HEK293 (cell line): ENCODE measurements around the gene SLC1A2.
A peak's percentile ranks its signal among the peaks of the same experiment; 100 is the strongest.

ENCODE experiments used
- CTCF ChIA-PET: fragments of 350-600 bp; formaldehyde crosslinking; extraction: SDS; loops from one replicate; lab custom pipeline; 2021; ENCODE audit warnings: antibody characterized with exemption; lab: Yijun Ruan, JAX
- POLR2A ChIA-PET: fragments of 300-600 bp; formaldehyde crosslinking; extraction: SDS; loops from one replicate; lab custom pipeline; 2020; ENCODE audit warnings: antibody characterized with exemption, inconsistent platforms; lab: Yijun Ruan, JAX
- H3K27ac ChIP-seq: fragments of 200-500 bp; sonication (Bioruptor generic); 2 replicates; pipeline ENCODE4 v1.5.1; 2014; ENCODE audit warnings: low read depth, low read length, control low read depth, inconsistent platforms; ENCODE audit errors: extremely low read depth
- H3K36me3 ChIP-seq, 2 experiments: fragments of 200-500 bp in 1 of 2; sonication (Bioruptor generic) in 1 of 2; 1 replicate in 1 of 2; 2 replicates in 1 of 2; pipeline ENCODE4 v1.5.1; 2014 to 2017; ENCODE audit warnings: inconsistent platforms in 2 of 2, low read length in 2 of 2; ENCODE audit not compliant: control insufficient read depth in 2 of 2, insufficient read depth in 1 of 2
- H3K4me1 ChIP-seq: fragments of 200-500 bp; sonication (Bioruptor generic); 2 replicates; pipeline ENCODE4 v1.5.1; 2014; ENCODE audit warnings: mild to moderate bottlenecking, low read length, inconsistent platforms; ENCODE audit not compliant: control insufficient read depth, insufficient read depth
- H3K4me3 ChIP-seq: 2 replicates; pipeline ENCODE4 v1.5.1; 2011; ENCODE audit warnings: low read depth, mild to moderate bottlenecking, control low read depth, low read length, moderate library complexity
- H3K9me3 ChIP-seq: fragments of 200-500 bp; sonication (Bioruptor generic); 2 replicates; pipeline ENCODE4 v1.5.1; 2014; ENCODE audit warnings: low read depth, low read length, inconsistent platforms; ENCODE audit not compliant: control insufficient read depth, insufficient read depth
- HOXC10 ChIP-seq: sonication (generic); formaldehyde crosslinking; IDR thresholded peaks from 2 replicates; pipeline ENCODE4 v1.8.1; 2023; ENCODE audit warnings: mild to moderate bottlenecking, missing genetic modification reagents
- KLF16 ChIP-seq: fragments of 450-650 bp; formaldehyde crosslinking; IDR thresholded peaks from 2 replicates; pipeline ENCODE4 v1.5.1; 2017; ENCODE audit warnings: missing biosample characterization, missing genetic modification characterization
- MYNN ChIP-seq: fragments of 450-650 bp; formaldehyde crosslinking; IDR thresholded peaks from 2 replicates; pipeline ENCODE4 v1.5.1; 2016; ENCODE audit warnings: missing biosample characterization, missing genetic modification characterization, borderline replicate concordance
- YY2 ChIP-seq: fragments of 450-650 bp; formaldehyde crosslinking; IDR thresholded peaks from 2 replicates; pipeline ENCODE4 v1.5.1; 2016; ENCODE audit warnings: missing biosample characterization, missing genetic modification characterization
- ZIC2 ChIP-seq: fragments of 450-650 bp; formaldehyde crosslinking; IDR thresholded peaks from 2 replicates; pipeline ENCODE4 v1.5.1; 2016; ENCODE audit warnings: missing biosample characterization, missing genetic modification characterization
- ZNF114 ChIP-seq: fragments of 450-650 bp; formaldehyde crosslinking; IDR thresholded peaks from 2 replicates; pipeline ENCODE4 v1.5.0; 2017; ENCODE audit warnings: missing biosample characterization, missing genetic modification characterization
- ZNF175 ChIP-seq: fragments of 450-650 bp; formaldehyde crosslinking; IDR thresholded peaks from 2 replicates; pipeline ENCODE4 v1.5.1; 2016; ENCODE audit warnings: missing biosample characterization, missing genetic modification characterization
- ZNF19 ChIP-seq: fragments of 450-650 bp; formaldehyde crosslinking; IDR thresholded peaks from 2 replicates; pipeline ENCODE4; 2016; ENCODE audit warnings: missing biosample characterization, missing genetic modification characterization, low read depth
- ZNF2 ChIP-seq: fragments of 450-650 bp; formaldehyde crosslinking; IDR thresholded peaks from 2 replicates; pipeline ENCODE4 v1.5.1; 2016; ENCODE audit warnings: missing biosample characterization, missing genetic modification characterization
- ZNF302 ChIP-seq: fragments of 450-650 bp; formaldehyde crosslinking; IDR thresholded peaks from 2 replicates; pipeline ENCODE4 v1.5.1; 2016; ENCODE audit warnings: missing biosample characterization, missing genetic modification characterization, low read depth
- ZNF350 ChIP-seq: fragments of 450-650 bp; formaldehyde crosslinking; IDR thresholded peaks from 2 replicates; pipeline ENCODE4 v1.5.0; 2017; ENCODE audit warnings: missing biosample characterization, mild to moderate bottlenecking, missing genetic modification characterization
- ZNF473 ChIP-seq: fragments of 450-650 bp; formaldehyde crosslinking; IDR thresholded peaks from 2 replicates; pipeline ENCODE4 v1.5.1; 2017; ENCODE audit warnings: missing biosample characterization, missing genetic modification characterization
- ZNF600 ChIP-seq: fragments of 450-650 bp; formaldehyde crosslinking; IDR thresholded peaks from 2 replicates; pipeline ENCODE4 v1.5.1; 2016; ENCODE audit warnings: missing biosample characterization, missing genetic modification characterization
- TF ChIP-seq, protein P1 (sequence below): fragments of 450-650 bp; formaldehyde crosslinking; IDR thresholded peaks from 2 replicates; pipeline ENCODE4; 2016; ENCODE audit warnings: missing biosample characterization, missing genetic modification characterization
- TF ChIP-seq, protein P2 (sequence below): fragments of 450-650 bp; formaldehyde crosslinking; IDR thresholded peaks from 2 replicates; pipeline ENCODE4 v1.5.1; 2016; ENCODE audit warnings: missing biosample characterization, missing genetic modification characterization, low read depth
- TF ChIP-seq, protein P3 (sequence below): fragments of 450-650 bp; formaldehyde crosslinking; IDR thresholded peaks from 2 replicates; pipeline ENCODE4 v1.5.1; 2016; ENCODE audit warnings: missing biosample characterization, missing genetic modification characterization
- TF ChIP-seq, protein P4 (sequence below): fragments of 450-650 bp; IDR thresholded peaks from 2 replicates; pipeline ENCODE4 v1.5.1; 2018; ENCODE audit warnings: missing biosample characterization, missing genetic modification characterization

The SLC1A2 gene

DNA sequence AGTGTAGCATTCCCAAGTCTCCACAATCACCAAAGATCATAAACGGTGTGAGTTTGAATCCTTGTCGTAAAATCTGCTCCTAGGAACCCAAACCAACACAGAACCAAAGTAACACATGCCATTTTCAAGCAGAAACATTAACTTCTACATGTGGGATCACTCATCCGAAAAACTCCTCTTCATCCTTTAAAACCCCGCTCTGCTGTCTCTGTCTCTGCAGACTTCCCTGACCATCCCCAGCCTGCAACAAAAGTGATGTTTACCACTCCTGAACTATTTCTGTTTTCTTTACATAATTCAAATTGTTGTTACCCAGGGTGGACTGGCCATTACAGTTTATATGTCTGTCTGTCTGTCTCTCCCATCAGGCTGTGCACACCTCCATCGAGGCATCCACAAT lies 54.0 kb downstream of the SLC1A2 start (continued):
- TF ChIP-seq, protein P1, sequence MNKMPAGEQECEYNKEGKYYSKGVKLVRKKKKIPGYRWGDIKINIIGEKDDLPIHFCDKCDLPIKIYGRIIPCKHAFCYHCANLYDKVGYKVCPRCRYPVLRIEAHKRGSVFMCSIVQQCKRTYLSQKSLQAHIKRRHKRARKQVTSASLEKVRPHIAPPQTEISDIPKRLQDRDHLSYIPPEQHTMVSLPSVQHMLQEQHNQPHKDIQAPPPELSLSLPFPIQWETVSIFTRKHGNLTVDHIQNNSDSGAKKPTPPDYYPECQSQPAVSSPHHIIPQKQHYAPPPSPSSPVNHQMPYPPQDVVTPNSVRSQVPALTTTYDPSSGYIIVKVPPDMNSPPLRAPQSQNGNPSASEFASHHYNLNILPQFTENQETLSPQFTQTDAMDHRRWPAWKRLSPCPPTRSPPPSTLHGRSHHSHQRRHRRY (tag by site-specific recombination): no peak

DNA sequence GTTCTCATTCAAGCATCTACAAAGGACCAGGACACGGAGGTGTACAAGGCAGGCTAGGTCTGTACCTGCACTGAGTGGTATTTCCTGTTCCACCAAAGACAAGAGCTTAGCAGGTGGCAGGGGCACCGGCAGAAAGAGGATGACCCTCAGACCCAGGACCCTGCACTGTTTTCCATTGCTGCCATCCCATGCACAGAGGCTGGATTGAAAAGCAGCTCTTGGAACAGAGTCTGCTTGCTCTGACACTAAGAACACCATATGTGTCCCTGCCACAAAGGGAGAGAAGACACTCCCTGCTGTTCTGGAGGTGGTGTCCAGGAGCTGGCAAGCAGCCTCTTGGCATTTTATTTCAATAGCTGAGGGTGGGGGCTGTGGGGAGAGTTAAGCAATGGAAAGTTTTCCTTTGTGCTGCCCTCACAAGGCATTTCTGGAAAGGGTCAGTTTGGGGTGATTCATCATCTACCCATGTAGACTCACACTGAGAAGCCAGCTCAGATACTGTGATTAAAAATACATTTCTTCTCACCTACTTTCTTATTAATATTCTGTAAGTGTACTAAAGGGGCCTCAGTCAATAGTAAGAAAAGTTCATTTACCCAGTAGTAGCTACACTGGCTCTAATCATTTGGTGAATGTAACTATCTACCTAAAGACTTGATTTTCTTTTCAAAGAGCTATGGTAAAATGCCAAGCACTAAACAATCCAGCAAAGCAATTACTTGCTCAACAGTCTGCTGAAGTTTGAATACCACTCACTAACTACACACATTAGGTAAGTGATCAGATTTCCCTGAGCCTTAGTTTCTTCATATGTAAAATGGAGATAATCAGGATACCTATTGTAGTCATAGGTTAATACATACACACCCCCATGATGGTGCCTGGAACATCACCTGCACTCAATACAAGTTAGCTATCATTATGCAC lies 55.2 kb downstream of the SLC1A2 start:
- POLR2A ChIA-PET: no interaction called here
- CTCF ChIA-PET: interaction anchor here (0.6 kb wide), 1 partner anchor 496 kb away, joined by 3 read pairs; no protein-coding TSS in a partner anchor
- Histone ChIP-seq H3K4me3 (no peak overlapping the region), H3K9me3 (no peaks in the 10 kb centered on the region), H3K4me1 (0 out of 2 replicates have a peak, but pooled peaks cover 2% of the 10 kb centered on the region), H3K36me3 (no peaks in the 10 kb centered on the region), H3K27ac (no peak overlapping the region)
- TF ChIP-seq, protein P2, sequence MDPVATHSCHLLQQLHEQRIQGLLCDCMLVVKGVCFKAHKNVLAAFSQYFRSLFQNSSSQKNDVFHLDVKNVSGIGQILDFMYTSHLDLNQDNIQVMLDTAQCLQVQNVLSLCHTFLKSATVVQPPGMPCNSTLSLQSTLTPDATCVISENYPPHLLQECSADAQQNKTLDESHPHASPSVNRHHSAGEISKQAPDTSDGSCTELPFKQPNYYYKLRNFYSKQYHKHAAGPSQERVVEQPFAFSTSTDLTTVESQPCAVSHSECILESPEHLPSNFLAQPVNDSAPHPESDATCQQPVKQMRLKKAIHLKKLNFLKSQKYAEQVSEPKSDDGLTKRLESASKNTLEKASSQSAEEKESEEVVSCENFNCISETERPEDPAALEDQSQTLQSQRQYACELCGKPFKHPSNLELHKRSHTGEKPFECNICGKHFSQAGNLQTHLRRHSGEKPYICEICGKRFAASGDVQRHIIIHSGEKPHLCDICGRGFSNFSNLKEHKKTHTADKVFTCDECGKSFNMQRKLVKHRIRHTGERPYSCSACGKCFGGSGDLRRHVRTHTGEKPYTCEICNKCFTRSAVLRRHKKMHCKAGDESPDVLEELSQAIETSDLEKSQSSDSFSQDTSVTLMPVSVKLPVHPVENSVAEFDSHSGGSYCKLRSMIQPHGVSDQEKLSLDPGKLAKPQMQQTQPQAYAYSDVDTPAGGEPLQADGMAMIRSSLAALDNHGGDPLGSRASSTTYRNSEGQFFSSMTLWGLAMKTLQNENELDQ: no peak
- TF ChIP-seq ZNF600 (tag by site-specific recombination) (0 out of 2 replicates have a peak, but pooled peaks have one; percentile 15), ZIC2 (peak; percentile 34; the same call in 1 of the 2 replicates), KLF16 (tag by site-specific recombination) (no peak), MYNN (tag by site-specific recombination) (no peak)

DNA sequence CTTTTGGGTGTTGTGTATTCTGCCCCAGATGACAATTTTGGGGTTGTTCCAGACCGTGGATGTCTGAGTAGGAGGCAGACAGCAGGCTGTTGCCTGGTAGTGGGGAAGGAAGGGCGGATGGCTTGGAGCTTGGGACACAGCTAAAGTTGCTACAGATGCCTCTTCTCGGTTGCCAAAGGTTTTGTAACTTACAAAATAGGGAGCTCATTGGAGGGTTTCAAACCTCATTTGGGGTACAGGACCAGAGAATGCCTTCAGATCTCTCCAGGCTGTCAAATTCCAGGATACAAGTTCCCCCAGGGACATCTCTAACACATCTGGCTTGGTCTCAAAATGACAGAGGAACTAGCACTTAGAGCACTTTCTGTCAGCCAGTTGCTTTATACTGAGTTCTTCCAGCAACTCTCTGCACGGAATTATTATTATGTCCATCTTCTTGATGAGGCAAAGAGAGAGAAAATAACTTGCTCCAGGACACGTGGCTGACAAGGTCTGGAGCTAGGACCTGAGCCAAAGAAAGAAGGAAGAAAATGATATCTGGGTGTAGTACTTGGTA lies 56.0 kb downstream of the SLC1A2 start:
- Histone ChIP-seq H3K9me3 (no peaks in the 10 kb centered on the region), H3K27ac (no peak overlapping the region), H3K4me3 (no peak overlapping the region), H3K4me1 (0 out of 2 replicates have a peak, but pooled peaks cover 2% of the 10 kb centered on the region), H3K36me3 (no peaks in the 10 kb centered on the region)
- TF ChIP-seq, protein P3, sequence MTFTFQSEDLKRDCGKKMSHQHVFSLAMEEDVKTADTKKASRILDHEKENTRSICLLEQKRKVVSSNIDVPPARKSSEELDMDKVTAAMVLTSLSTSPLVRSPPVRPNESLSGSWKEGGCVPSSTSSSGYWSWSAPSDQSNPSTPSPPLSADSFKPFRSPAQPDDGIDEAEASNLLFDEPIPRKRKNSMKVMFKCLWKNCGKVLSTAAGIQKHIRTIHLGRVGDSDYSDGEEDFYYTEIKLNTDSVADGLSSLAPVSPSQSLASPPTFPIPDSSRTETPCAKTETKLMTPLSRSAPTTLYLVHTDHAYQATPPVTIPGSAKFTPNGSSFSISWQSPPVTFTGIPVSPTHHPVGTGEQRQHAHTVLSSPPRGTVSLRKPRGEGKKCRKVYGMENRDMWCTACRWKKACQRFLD (tag by site-specific recombination): no peak
- TF ChIP-seq ZNF19 (tag by site-specific recombination): no peak
- TF ChIP-seq ZNF2: no peak
- no peak for TF ChIP-seq ZNF350 (tag by site-specific recombination)
- no peak for TF ChIP-seq ZNF473
- TF ChIP-seq ZNF175 (tag by site-specific recombination): no peak
- TF ChIP-seq, protein P4, sequence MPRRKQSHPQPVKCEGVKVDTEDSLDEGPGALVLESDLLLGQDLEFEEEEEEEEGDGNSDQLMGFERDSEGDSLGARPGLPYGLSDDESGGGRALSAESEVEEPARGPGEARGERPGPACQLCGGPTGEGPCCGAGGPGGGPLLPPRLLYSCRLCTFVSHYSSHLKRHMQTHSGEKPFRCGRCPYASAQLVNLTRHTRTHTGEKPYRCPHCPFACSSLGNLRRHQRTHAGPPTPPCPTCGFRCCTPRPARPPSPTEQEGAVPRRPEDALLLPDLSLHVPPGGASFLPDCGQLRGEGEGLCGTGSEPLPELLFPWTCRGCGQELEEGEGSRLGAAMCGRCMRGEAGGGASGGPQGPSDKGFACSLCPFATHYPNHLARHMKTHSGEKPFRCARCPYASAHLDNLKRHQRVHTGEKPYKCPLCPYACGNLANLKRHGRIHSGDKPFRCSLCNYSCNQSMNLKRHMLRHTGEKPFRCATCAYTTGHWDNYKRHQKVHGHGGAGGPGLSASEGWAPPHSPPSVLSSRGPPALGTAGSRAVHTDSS (tag by site-specific recombination): no peak
- TF ChIP-seq HOXC10 (CRISPR knock-in tag): no peak
- no peak for TF ChIP-seq ZNF302
- TF ChIP-seq ZNF114 (tag by site-specific recombination): no peak
- no peak for TF ChIP-seq YY2 (tag by site-specific recombination)
- CTCF ChIA-PET: no interaction called here
- POLR2A ChIA-PET: no interaction called here
